ENCODE measurements around the gene LHX5. TPM values are rescaled to one million over a fixed set of nuclear protein-coding genes. Genes with fewer than 3 reads are reported as not detected.

The LHX5 gene
- total and polyA plus RNA-seq, 4 donors, result not detected

DNA sequence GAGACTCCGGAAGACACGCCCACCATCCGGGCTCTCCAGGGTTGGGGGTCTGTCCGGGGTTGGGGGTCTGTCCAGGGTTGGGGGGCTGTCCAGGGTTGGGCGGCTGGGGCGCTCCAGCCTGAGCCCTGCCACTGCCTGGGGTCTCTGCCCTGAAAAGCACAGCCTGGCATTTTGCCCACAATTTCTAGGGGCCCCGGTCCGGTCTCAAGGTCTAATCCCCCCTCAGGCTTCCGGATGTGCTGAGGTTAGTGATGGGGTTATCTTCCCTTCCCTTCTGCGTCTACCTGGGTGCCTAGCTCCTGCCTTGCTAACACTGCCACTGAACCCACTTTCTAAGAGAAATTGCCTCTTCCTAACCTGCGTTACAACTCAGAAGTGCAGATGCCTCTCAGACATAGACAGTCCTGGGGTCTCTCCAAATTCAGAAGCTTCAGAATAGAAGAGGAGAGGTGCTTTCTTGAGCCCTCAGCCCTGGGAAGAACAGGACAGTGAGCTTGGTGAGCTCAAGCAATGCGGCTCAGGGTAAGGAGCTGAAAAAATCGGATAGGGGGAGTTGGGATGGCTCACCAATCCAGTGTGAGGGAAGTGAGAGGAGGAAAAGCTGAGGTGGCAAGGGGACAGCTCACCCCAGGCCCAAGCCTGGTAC lies 5.7 kb downstream of the LHX5 start:
- Histone ChIP-seq H3K4me1 (ENCODE audit: control insufficient read depth in 5 of 5, insufficient read depth in 5 of 5, low read length in 5 of 5) (peaks cover 0 to 13% (median 0%) of the 10 kb centered on the region in 5 donors), H3K9me3 (ENCODE audit: control insufficient read depth in 4 of 4, insufficient read depth in 3 of 4, low read length in 3 of 4) (peaks cover 0 to 7% (median 0%) of the 10 kb centered on the region in 4 donors), H3K27ac (ENCODE audit: low read depth in 1 of 2, low read length in 1 of 2) (no peak overlapping the region), H3K9ac (ENCODE audit: insufficient read depth in 1 of 2, low read length in 2 of 2) (no peak overlapping the region), H3K4me3 (no peak overlapping the region), H3K36me3 (ENCODE audit: control insufficient read depth in 4 of 4, insufficient read depth in 4 of 4, low read length in 4 of 4) (no peaks in the 10 kb centered on the region), H3K27me3 (ENCODE audit: control insufficient read depth in 3 of 3, insufficient read depth in 3 of 3, low read length in 2 of 3) (peaks cover 17 to 85% (median 79%) of the 10 kb centered on the region in 3 donors)
- TF ChIP-seq, protein P1, sequence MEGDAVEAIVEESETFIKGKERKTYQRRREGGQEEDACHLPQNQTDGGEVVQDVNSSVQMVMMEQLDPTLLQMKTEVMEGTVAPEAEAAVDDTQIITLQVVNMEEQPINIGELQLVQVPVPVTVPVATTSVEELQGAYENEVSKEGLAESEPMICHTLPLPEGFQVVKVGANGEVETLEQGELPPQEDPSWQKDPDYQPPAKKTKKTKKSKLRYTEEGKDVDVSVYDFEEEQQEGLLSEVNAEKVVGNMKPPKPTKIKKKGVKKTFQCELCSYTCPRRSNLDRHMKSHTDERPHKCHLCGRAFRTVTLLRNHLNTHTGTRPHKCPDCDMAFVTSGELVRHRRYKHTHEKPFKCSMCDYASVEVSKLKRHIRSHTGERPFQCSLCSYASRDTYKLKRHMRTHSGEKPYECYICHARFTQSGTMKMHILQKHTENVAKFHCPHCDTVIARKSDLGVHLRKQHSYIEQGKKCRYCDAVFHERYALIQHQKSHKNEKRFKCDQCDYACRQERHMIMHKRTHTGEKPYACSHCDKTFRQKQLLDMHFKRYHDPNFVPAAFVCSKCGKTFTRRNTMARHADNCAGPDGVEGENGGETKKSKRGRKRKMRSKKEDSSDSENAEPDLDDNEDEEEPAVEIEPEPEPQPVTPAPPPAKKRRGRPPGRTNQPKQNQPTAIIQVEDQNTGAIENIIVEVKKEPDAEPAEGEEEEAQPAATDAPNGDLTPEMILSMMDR (IDR thresholded peaks at IDR 0.05; ENCODE audit: control extremely low read depth, extremely low read depth), result no peak
- no peak for ATAC-seq (ENCODE audit: insufficient read depth, low FRiP score)
- 1 to 3% methylated on average over 13 of the region's 13 CpGs for WGBS, 2 donors
- no peak for DNase-seq

DNA sequence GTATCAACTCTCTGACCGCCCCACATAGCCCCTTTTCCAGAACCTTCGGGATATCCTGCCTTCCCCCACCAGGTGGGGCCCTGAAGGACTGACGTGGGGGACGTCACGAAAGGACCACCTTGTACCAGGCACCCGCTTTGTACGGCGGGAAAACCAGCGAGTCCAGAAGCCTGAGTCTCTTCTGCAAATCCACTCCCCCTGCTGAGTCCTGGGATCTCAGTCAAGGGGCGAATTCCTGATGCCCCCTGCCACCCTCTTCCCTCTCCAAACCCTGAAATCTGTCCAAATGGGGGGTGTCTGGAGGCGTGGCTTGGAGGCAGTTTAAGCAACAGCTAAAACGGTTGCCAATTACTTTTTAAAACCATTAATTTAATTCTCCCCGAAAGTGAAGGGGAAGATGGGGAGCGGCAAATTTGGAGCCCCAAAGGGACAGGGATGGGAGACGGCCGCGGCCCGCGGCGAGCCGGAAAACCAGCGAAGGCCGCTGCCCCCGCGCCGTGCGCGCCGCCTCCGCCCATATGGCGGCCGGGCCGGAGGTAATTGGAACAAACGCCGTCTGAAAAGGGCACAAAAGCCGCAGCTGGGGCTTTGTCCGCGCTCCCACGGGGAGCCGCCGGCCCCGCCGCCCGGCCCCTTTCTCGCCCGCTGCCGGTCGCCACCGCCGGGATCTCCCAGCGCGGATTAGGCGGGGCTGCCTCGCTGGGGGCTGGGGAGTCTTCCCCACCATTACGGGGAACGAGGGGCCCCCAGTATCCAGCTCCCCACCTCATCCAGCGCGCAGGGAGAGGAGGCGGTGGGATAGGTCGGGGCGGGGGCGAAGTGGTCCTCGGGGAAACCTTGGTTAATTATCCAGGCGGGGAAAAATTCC lies 6.6 kb downstream of the LHX5 start:
- no peak for DNase-seq
- no peak overlapping the region for H3K4me3 ChIP-seq
- peaks cover 0 to 7% (median 0%) of the 10 kb centered on the region in 4 donors for H3K9me3 ChIP-seq (ENCODE audit: control insufficient read depth in 4 of 4, insufficient read depth in 3 of 4, low read length in 3 of 4)
- no peak overlapping the region for H3K9ac ChIP-seq (ENCODE audit: insufficient read depth in 1 of 2, low read length in 2 of 2)
- H3K36me3 ChIP-seq (ENCODE audit: control insufficient read depth in 4 of 4, insufficient read depth in 4 of 4, low read length in 4 of 4), result no peaks in the 10 kb centered on the region
- H3K27ac ChIP-seq (ENCODE audit: low read depth in 1 of 2, low read length in 1 of 2), result no peak overlapping the region
- peaks cover 17 to 81% (median 77%) of the 10 kb centered on the region in 3 donors for H3K27me3 ChIP-seq (ENCODE audit: control insufficient read depth in 3 of 3, insufficient read depth in 3 of 3, low read length in 2 of 3)
- WGBS, 2 donors, result 1 to 3% methylated on average over 61 to 64 of the region's 64 CpGs
- ATAC-seq (ENCODE audit: insufficient read depth, low FRiP score), result no peak
- H3K4me1 ChIP-seq (ENCODE audit: control insufficient read depth in 5 of 5, insufficient read depth in 5 of 5, low read length in 5 of 5), result peaks cover 0 to 13% (median 0%) of the 10 kb centered on the region in 5 donors
- TF ChIP-seq, protein P1 (IDR thresholded peaks at IDR 0.05; ENCODE audit: control extremely low read depth, extremely low read depth), result no peak

DNA sequence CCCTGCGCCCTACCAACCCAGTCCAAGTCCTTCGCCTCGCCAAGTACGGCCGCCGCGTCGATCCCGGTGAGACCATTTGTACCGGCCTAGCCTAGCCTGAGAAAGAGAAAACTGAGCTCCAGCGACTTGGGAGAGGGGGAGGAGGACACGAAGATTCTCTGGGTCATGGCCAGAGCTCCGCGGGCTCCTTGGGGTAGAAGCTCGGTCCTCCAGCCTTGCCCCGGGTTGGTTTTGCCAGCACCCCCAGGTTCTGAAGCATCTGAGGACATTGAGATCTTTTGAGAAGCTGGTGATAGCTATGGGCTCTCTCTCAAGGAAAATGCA lies 7.3 kb downstream of the LHX5 start:
- no peak overlapping the region for H3K27ac ChIP-seq (ENCODE audit: low read depth in 1 of 2, low read length in 1 of 2)
- TF ChIP-seq, protein P1 (IDR thresholded peaks at IDR 0.05; ENCODE audit: control extremely low read depth, extremely low read depth), result no peak
- 2 to 4% methylated on average over 16 of the region's 16 CpGs for WGBS, 2 donors
- H3K4me3 ChIP-seq, result no peak overlapping the region
- H3K9me3 ChIP-seq (ENCODE audit: control insufficient read depth in 4 of 4, insufficient read depth in 3 of 4, low read length in 3 of 4), result peaks cover 0 to 7% (median 0%) of the 10 kb centered on the region in 4 donors
- H3K4me1 ChIP-seq (ENCODE audit: control insufficient read depth in 5 of 5, insufficient read depth in 5 of 5, low read length in 5 of 5), result peaks cover 0 to 13% (median 0%) of the 10 kb centered on the region in 5 donors
- no peak overlapping the region for H3K9ac ChIP-seq (ENCODE audit: insufficient read depth in 1 of 2, low read length in 2 of 2)
- DNase-seq (no peak), ATAC-seq (ENCODE audit: insufficient read depth, low FRiP score) (no peak)
- H3K36me3 ChIP-seq (ENCODE audit: control insufficient read depth in 4 of 4, insufficient read depth in 4 of 4, low read length in 4 of 4), result no peaks in the 10 kb centered on the region
- H3K27me3 ChIP-seq (ENCODE audit: control insufficient read depth in 3 of 3, insufficient read depth in 3 of 3, low read length in 2 of 3), result peaks cover 17 to 80% (median 74%) of the 10 kb centered on the region in 3 donors
